CD8-positive, alpha-beta memory T cell (primary cell): ENCODE results near the gene POLR1C. TPM values are rescaled to one million over a fixed set of nuclear protein-coding genes. Genes with fewer than 3 reads are reported as not detected.
"Not testable (repeated sequence)": the region's sequence is repeated elsewhere in the genome, so short reads cannot be mapped to it uniquely, and the experiment has no call there.

Experiments
- CTCF ChIA-PET: fragments of 350-600 bp; sonication (Branson Sonifier 250); formaldehyde crosslinking; loops from one replicate; lab custom pipeline; 2021; ENCODE audit warnings: antibody characterized with exemption; lab: Charles Lee
- POLR2A ChIA-PET: fragments of 350-600 bp; sonication (Branson Sonifier 250); formaldehyde crosslinking; loops from one replicate; lab custom pipeline; 2021; ENCODE audit warnings: antibody characterized with exemption; lab: Charles Lee
- DNase-seq, 5 donors: peaks; one replicate each; pipeline versions ENCODE4 v3.0.0 to v3.0.0-alpha.2; 2020 to 2022; ENCODE audit warnings: mixed read lengths in 1 of 5
- H3K27ac ChIP-seq: one replicate; pipeline ENCODE4 v1.7.0; 2013; ENCODE audit warnings: low read depth, mild to moderate bottlenecking, low read length, moderate library complexity
- H3K27me3 ChIP-seq: 2 replicates; pipeline ENCODE4 v1.7.0; 2013; ENCODE audit warnings: low read length, mild to moderate bottlenecking; ENCODE audit not compliant: insufficient read depth, poor library complexity, severe bottlenecking
- H3K36me3 ChIP-seq: 2 replicates; pipeline ENCODE4 v1.7.0; 2013; ENCODE audit warnings: mild to moderate bottlenecking, low read length, moderate library complexity; ENCODE audit not compliant: insufficient read depth
- H3K4me1 ChIP-seq: 2 replicates; pipeline ENCODE4 v1.7.0; 2013; ENCODE audit warnings: mild to moderate bottlenecking, low read length, moderate library complexity; ENCODE audit not compliant: insufficient read depth
- H3K4me3 ChIP-seq: 2 replicates; pipeline ENCODE4 v1.7.0; 2013; ENCODE audit warnings: mild to moderate bottlenecking, low read length
- H3K9me3 ChIP-seq: 2 replicates; pipeline ENCODE4 v1.7.0; 2013; ENCODE audit warnings: mild to moderate bottlenecking, low read length
- H3K27ac Mint-ChIP-seq, 8 donors: one replicate each; pipeline ENCODE4 v1.8.0; 2020 to 2021; ENCODE audit warnings: mixed read lengths in 8 of 8, mild to moderate bottlenecking in 6 of 8, inconsistent platforms in 3 of 8, moderate library complexity in 3 of 8
- H3K27me3 Mint-ChIP-seq, 2 donors: one replicate each; pipeline ENCODE4 v1.8.0; 2020 to 2021; ENCODE audit warnings: mixed read lengths in 2 of 2, mild to moderate bottlenecking in 1 of 2, moderate library complexity in 1 of 2
- H3K36me3 Mint-ChIP-seq, 3 donors: one replicate each; pipeline ENCODE4 v1.8.0; 2020 to 2021; ENCODE audit warnings: mixed read lengths in 3 of 3, inconsistent platforms in 1 of 3, mild to moderate bottlenecking in 1 of 3
- H3K4me1 Mint-ChIP-seq, 3 donors: one replicate each; pipeline ENCODE4 v1.8.0; 2020 to 2021; ENCODE audit warnings: mixed read lengths in 3 of 3, inconsistent platforms in 1 of 3, mild to moderate bottlenecking in 1 of 3
- H3K4me3 Mint-ChIP-seq, 7 donors: one replicate each; pipeline ENCODE4 v1.8.0; 2020 to 2021; ENCODE audit warnings: mixed read lengths in 7 of 7, mild to moderate bottlenecking in 6 of 7, moderate library complexity in 4 of 7, inconsistent platforms in 2 of 7
- H3K9me3 Mint-ChIP-seq, 5 donors: one replicate each; pipeline ENCODE4 v1.8.0; 2020 to 2022; ENCODE audit warnings: mixed read lengths in 5 of 5, mild to moderate bottlenecking in 3 of 5, moderate library complexity in 2 of 5, inconsistent platforms in 1 of 5
- polyA plus RNA-seq: library from polyadenylated mRNA; unstranded; fragments of 300-500 nt; fragmentation: Illumina TruSeq; gene quantifications from one replicate; pipeline ENCODE4 v1.2.3, GENCODE V29; 2021
- total RNA-seq, 2 experiments: library from RNA; stranded (reverse); gene quantifications; one replicate each; pipeline ENCODE4 v1.2.3, GENCODE V29; 2021

The POLR1C gene
- total and polyA plus RNA-seq, 3 experiments from 2014 or later, result 19.6 to 124 (median 122) TPM

DNA sequence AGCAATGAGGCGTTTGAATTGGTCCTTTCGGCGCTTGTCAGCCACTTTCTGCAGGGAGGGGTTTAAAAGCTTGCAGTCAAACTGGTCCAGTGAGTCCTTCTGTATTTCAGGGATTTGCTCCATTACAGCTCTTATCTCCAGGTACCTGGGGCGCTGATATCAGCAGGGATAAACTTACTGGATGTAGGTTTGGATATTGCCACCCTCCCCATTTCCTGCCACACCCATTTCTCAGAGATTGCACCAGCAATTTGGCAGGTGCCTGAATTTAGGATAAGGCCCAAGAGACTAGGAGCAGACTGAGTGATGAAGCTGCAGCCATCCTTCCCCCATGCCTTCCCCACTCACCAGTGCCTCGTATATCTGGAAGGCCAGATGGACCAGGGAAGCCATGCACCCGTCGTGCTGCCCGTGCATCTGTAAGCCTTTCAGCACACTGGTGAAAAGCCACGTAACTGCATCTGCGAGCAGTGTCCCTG is 7.6 kb downstream of the POLR1C start:
- H3K4me1 ChIP-seq, result no peaks in the 10 kb centered on the region
- ChIA-PET CTCF (interaction anchor here (2.5 kb wide), 1 partner anchor 18 kb away, joined by 8 read pairs; no protein-coding TSS in a partner anchor), POLR2A (no interaction called here)
- H3K36me3 Mint-ChIP-seq, result peaks cover 15 to 78% (median 24%) of the 10 kb centered on the region in 3 donors
- peaks cover 0 to 3% (median 2%) of the 10 kb centered on the region in 3 donors for H3K4me1 Mint-ChIP-seq
- no peaks in the 10 kb centered on the region for H3K27me3 ChIP-seq
- H3K9me3 ChIP-seq, result no peaks in the 10 kb centered on the region
- peaks cover 79% of the 10 kb centered on the region for H3K36me3 ChIP-seq
- peak overlapping the region in 1 of 8 donors; percentile 21 for H3K27ac Mint-ChIP-seq
- DNase-seq, result no peak
- H3K9me3 Mint-ChIP-seq, result no peaks in the 10 kb centered on the region
- H3K4me3 Mint-ChIP-seq, result no peak overlapping the region
- no peak overlapping the region for H3K27ac ChIP-seq
- no peak overlapping the region for H3K4me3 ChIP-seq
- H3K27me3 Mint-ChIP-seq, result no peaks in the 10 kb centered on the region

- ChIA-PET POLR2A (interaction anchor here (0.6 to 0.8 kb wide), 2 partner anchors 40 to 736 kb away, joined by 3 to 6 read pairs; no protein-coding TSS in a partner anchor), CTCF (no interaction called here)
- Histone ChIP-seq H3K36me3 (peaks cover 33% of the 10 kb centered on the region), H3K4me3 (no peak overlapping the region), H3K4me1 (no peaks in the 10 kb centered on the region), H3K27ac (no peak overlapping the region), H3K9me3 (no peaks in the 10 kb centered on the region), H3K27me3 (no peaks in the 10 kb centered on the region)
- Mint-ChIP-seq H3K9me3 (no peaks in the 10 kb centered on the region), H3K27me3 (no peaks in the 10 kb centered on the region), H3K4me3 (no peak overlapping the region), H3K27ac (peak overlapping the region in 3 of 8 donors; percentile 17 to 43 (median 42)), H3K4me1 (no peaks in the 10 kb centered on the region), H3K36me3 (peaks cover 8 to 71% (median 18%) of the 10 kb centered on the region in 3 donors)
- DNase-seq, result no peak
Measured at GRCh38 chr6:43532201-43532600, 15.3 kb downstream of the POLR1C start.

GRCh38 chr6:43538986-43539385 is 22.1 kb downstream of the POLR1C start:
- H3K4me1 ChIP-seq, POLR2A ChIA-PET, H3K27me3 Mint-ChIP-seq, DNase-seq, H3K9me3 Mint-ChIP-seq, H3K27ac Mint-ChIP-seq, CTCF ChIA-PET, H3K9me3 ChIP-seq, H3K27me3 ChIP-seq, H3K4me1 Mint-ChIP-seq, H3K4me3 Mint-ChIP-seq, H3K27ac ChIP-seq, H3K36me3 ChIP-seq, H3K4me3 ChIP-seq: not testable (repeated sequence)
- peaks cover 0 to 61% (median 10%) of the 10 kb centered on the region in 3 donors for H3K36me3 Mint-ChIP-seq

DNA sequence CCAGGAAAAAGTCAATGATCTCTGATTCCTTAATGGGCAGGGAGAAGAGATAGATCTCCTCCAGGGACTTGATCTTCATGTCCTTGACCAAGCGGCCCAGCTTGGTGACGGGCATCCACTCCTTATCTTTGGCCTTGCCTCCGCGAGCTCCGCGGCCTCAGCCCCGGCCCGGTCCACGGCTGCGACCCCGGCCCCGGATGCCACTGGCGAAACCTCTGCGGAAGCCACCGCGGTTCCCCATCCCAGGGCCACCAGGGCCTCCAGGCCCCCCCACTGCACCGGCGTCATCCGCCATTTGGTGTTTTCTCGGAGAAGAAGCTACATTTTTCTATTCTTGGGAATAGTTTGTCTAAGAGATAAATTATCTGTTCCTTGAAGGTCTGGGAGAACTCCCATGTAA is 22.5 kb downstream of the POLR1C start:
- H3K27ac ChIP-seq, H3K4me1 Mint-ChIP-seq, H3K4me3 ChIP-seq, DNase-seq, H3K27me3 ChIP-seq, CTCF ChIA-PET, POLR2A ChIA-PET, H3K36me3 ChIP-seq, H3K9me3 ChIP-seq, H3K9me3 Mint-ChIP-seq, H3K27ac Mint-ChIP-seq, H3K4me3 Mint-ChIP-seq, H3K4me1 ChIP-seq, H3K27me3 Mint-ChIP-seq: not testable (repeated sequence)
- H3K36me3 Mint-ChIP-seq, result peaks cover 0 to 63% (median 12%) of the 10 kb centered on the region in 3 donors

DNA sequence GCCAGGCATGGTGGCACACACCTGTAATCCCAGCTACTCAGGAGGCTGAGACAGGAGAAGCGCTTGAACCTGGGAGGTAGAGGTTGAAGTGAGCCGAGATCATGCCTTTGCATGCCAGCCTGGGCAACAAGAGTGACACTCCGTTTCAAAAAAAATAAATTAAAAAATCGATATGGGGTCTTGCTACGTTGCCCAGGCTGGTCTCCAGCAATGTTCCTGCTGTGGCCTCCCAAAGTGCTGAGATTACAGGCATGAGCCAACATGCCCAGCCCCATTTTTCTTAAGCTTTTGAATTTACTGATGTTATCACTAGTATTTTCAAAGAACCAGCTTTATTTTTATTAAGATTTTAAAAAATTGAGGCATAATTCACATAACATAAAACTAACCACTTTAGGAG is 23.6 kb downstream of the POLR1C start:
- H3K36me3 Mint-ChIP-seq, result peaks cover 0 to 67% (median 12%) of the 10 kb centered on the region in 3 donors
- ChIA-PET POLR2A (no interaction called here), CTCF (no interaction called here)
- H3K27ac ChIP-seq, result no peak overlapping the region
- H3K27me3 Mint-ChIP-seq, result peaks cover 0 to 1% of the 10 kb centered on the region in 2 donors
- DNase-seq, result no peak
- peaks cover 3 to 8% (median 8%) of the 10 kb centered on the region in 3 donors for H3K4me1 Mint-ChIP-seq
- no peak overlapping the region for H3K4me3 ChIP-seq
- H3K9me3 Mint-ChIP-seq, result no peaks in the 10 kb centered on the region
- no peak overlapping the region for H3K4me3 Mint-ChIP-seq
- peaks cover 3% of the 10 kb centered on the region for H3K36me3 ChIP-seq
- no peaks in the 10 kb centered on the region for H3K4me1 ChIP-seq
- no peaks in the 10 kb centered on the region for H3K27me3 ChIP-seq
- no peaks in the 10 kb centered on the region for H3K9me3 ChIP-seq
- H3K27ac Mint-ChIP-seq, result no peak overlapping the region

GRCh38 chr6:43541774-43542471 is 25.0 kb downstream of the POLR1C start:
- Mint-ChIP-seq H3K9me3 (no peaks in the 10 kb centered on the region), H3K27me3 (peaks cover 0 to 1% of the 10 kb centered on the region in 2 donors), H3K36me3 (peaks cover 4 to 76% (median 20%) of the 10 kb centered on the region in 3 donors), H3K4me3 (no peak overlapping the region), H3K4me1 (peaks cover 3 to 8% (median 8%) of the 10 kb centered on the region in 3 donors), H3K27ac (peak overlapping the region in 3 of 8 donors; percentile 29 to 68 (median 50))
- Histone ChIP-seq H3K27ac (no peak overlapping the region), H3K4me3 (no peak overlapping the region), H3K4me1 (no peaks in the 10 kb centered on the region), H3K9me3 (no peaks in the 10 kb centered on the region), H3K27me3 (no peaks in the 10 kb centered on the region), H3K36me3 (peaks cover 14% of the 10 kb centered on the region)
- no peak for DNase-seq
- ChIA-PET CTCF (interaction anchor here (1.2 kb wide), 1 partner anchor 22 kb away, joined by 3 read pairs; no protein-coding TSS in a partner anchor), POLR2A (no interaction called here)

DNA sequence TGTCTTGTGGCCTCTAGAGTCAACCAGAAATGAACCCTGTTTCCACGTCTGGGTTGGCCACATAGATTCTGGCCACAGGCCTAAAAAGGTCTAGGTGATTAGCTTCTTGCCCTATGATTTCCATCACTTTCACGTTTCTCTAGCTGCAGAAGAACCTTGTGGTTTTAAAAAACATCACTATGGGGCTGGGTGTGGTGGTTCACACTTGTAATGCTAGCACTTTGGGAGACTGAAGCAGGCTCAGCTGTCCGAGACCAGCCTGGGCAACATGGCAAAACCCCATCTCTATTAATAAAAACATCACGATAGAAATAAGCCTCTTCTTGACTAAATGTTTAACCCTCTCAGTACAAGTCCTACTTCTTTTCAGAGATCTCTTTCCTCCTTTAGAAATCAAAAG is 27.6 kb downstream of the POLR1C start:
- H3K9me3 ChIP-seq, result no peaks in the 10 kb centered on the region
- peaks cover 3 to 8% (median 6%) of the 10 kb centered on the region in 3 donors for H3K4me1 Mint-ChIP-seq
- no peak for DNase-seq
- no peaks in the 10 kb centered on the region for H3K4me1 ChIP-seq
- H3K27ac ChIP-seq, result no peak overlapping the region
- no peaks in the 10 kb centered on the region for H3K9me3 Mint-ChIP-seq
- H3K4me3 Mint-ChIP-seq, result peak overlapping the region in 1 of 7 donors; percentile 15
- ChIA-PET POLR2A (no interaction called here), CTCF (no interaction called here)
- no peaks in the 10 kb centered on the region for H3K27me3 ChIP-seq
- H3K27me3 Mint-ChIP-seq, result no peaks in the 10 kb centered on the region
- H3K27ac Mint-ChIP-seq, result peak overlapping the region in 4 of 8 donors; percentile 7 to 89 (median 71)
- H3K36me3 ChIP-seq, result peaks cover 32% of the 10 kb centered on the region
- H3K4me3 ChIP-seq, result no peak overlapping the region
- peaks cover 7 to 78% (median 29%) of the 10 kb centered on the region in 3 donors for H3K36me3 Mint-ChIP-seq

GRCh38 chr6:43547222-43547621 is 30.3 kb downstream of the POLR1C start:
- DNase-seq, result no peak
- Mint-ChIP-seq H3K27ac (peak overlapping the region in 4 of 8 donors; percentile 20 to 48 (median 32)), H3K27me3 (no peaks in the 10 kb centered on the region), H3K9me3 (no peaks in the 10 kb centered on the region), H3K36me3 (peaks cover 14 to 84% (median 34%) of the 10 kb centered on the region in 3 donors), H3K4me1 (peaks cover 3 to 8% (median 8%) of the 10 kb centered on the region in 3 donors), H3K4me3 (no peak overlapping the region)
- CTCF ChIA-PET, result no interaction called here
- Histone ChIP-seq H3K27ac (no peak overlapping the region), H3K4me3 (no peak overlapping the region), H3K4me1 (no peaks in the 10 kb centered on the region), H3K36me3 (peaks cover 47% of the 10 kb centered on the region), H3K27me3 (no peaks in the 10 kb centered on the region), H3K9me3 (no peaks in the 10 kb centered on the region)
- POLR2A ChIA-PET, result no interaction called here
